B cell (primary cell): ENCODE results near the gene THUMPD3. TPM values are rescaled to one million over a fixed set of nuclear protein-coding genes. Genes with fewer than 3 reads are reported as not detected.

Experiments used
- ATAC-seq: fragments of 200-7000 bp; cut with Tn5 transposase; one replicate; pipeline ENCODE4 v1.10.0; 2021; ENCODE audit warnings: low read depth, mild to moderate bottlenecking, moderate number of reproducible peaks, moderate library complexity
- CTCF ChIA-PET: fragments of 350-600 bp; sonication (Branson Sonifier 250); formaldehyde crosslinking; loops from one replicate; lab custom pipeline; 2021; ENCODE audit warnings: antibody characterized with exemption, inconsistent platforms; lab: Charles Lee
- POLR2A ChIA-PET: fragments of 350-600 bp; sonication (Branson Sonifier 250); formaldehyde crosslinking; loops from one replicate; lab custom pipeline; 2021; ENCODE audit warnings: antibody characterized with exemption; lab: Charles Lee
- DNase-seq: peaks from one replicate; pipeline ENCODE4 v3.0.0; 2013
- H2AFZ ChIP-seq: 2 replicates; pipeline ENCODE4 v1.6.1; 2012; ENCODE audit warnings: mild to moderate bottlenecking, low read depth, low read length; ENCODE audit not compliant: insufficient read depth, poor library complexity, severe bottlenecking
- H3K27ac ChIP-seq, 2 donors: 1 replicate in 1 of 2; 2 replicates in 1 of 2; pipeline ENCODE4 v1.5.1; 2012 to 2013; ENCODE audit warnings: low read length in 2 of 2, mild to moderate bottlenecking in 2 of 2, moderate library complexity in 1 of 2
- H3K27me3 ChIP-seq, 4 experiments: fragments of 200-600 bp in 1 of 4; sonication (generic) in 1 of 4; replicated peaks in 1 of 4; 1 replicate in 2 of 4; 2 replicates in 2 of 4; pipeline versions ENCODE4 v1.6.1 to v1.7.0; 2013 to 2016; ENCODE audit warnings: low read length in 3 of 4, mild to moderate bottlenecking in 2 of 4, mixed read lengths in 1 of 4, moderate library complexity in 1 of 4; ENCODE audit not compliant: insufficient read depth in 4 of 4, control insufficient read depth in 3 of 4; ENCODE audit errors: control extremely low read depth in 1 of 4
- H3K36me3 ChIP-seq, 2 experiments: replicated peaks in 1 of 2; 1 replicate in 1 of 2; 2 replicates in 1 of 2; pipeline versions ENCODE4 v1.6.1 to v1.7.1; 2013; ENCODE audit warnings: low read length in 1 of 2; ENCODE audit not compliant: insufficient read depth in 2 of 2, control insufficient read depth in 1 of 2; ENCODE audit errors: control extremely low read depth in 1 of 2, extremely low read depth in 1 of 2
- H3K4me1 ChIP-seq, 2 donors: fragments of 200-600 bp in 1 of 2; sonication (generic) in 1 of 2; 1 replicate in 1 of 2; 2 replicates in 1 of 2; pipeline versions ENCODE4 v1.5.1 to v1.6.1; 2013 to 2017; ENCODE audit warnings: low read length in 2 of 2; ENCODE audit not compliant: control insufficient read depth in 2 of 2, insufficient read depth in 2 of 2
- H3K4me2 ChIP-seq: replicated peaks from 2 replicates; pipeline ENCODE3; 2012; ENCODE audit warnings: mild to moderate bottlenecking, low read depth, low read length; ENCODE audit not compliant: poor library complexity, severe bottlenecking
- H3K4me3 ChIP-seq, 5 experiments: fragments of 200-600 bp in 1 of 5; sonication (generic) in 1 of 5; 1 replicate in 3 of 5; 2 replicates in 2 of 5; pipeline versions ENCODE4 v1.5.1 to v1.7.0; 2011 to 2016; ENCODE audit warnings: low read length in 4 of 5, mild to moderate bottlenecking in 4 of 5, low read depth in 2 of 5, control low read depth in 1 of 5, moderate library complexity in 1 of 5; ENCODE audit not compliant: insufficient read depth in 1 of 5; ENCODE audit errors: control extremely low read depth in 1 of 5, extremely low read depth in 1 of 5
- H3K79me2 ChIP-seq: fragments of 200-600 bp; sonication (generic); one replicate; pipeline ENCODE4 v1.6.0; 2016; ENCODE audit warnings: low read length; ENCODE audit not compliant: control insufficient read depth, insufficient read depth
- H3K9ac ChIP-seq: fragments of 200-600 bp; sonication (generic); 2 replicates; pipeline ENCODE4 v1.6.1; 2017; ENCODE audit warnings: mild to moderate bottlenecking, low read length, moderate library complexity
- H3K9me3 ChIP-seq, 3 donors: one replicate each; pipeline versions ENCODE4 v1.6.1 to v1.7.1; 2013; ENCODE audit warnings: low read length in 2 of 3; ENCODE audit not compliant: control insufficient read depth in 2 of 3, insufficient read depth in 1 of 3; ENCODE audit errors: control extremely low read depth in 1 of 3
- H4K20me1 ChIP-seq: 2 replicates; pipeline ENCODE4 v1.6.0; 2012; ENCODE audit warnings: mild to moderate bottlenecking, low read length; ENCODE audit not compliant: insufficient read depth, control insufficient read depth, poor library complexity, severe bottlenecking
- H3K27ac Mint-ChIP-seq: one replicate; pipeline ENCODE4 v1.8.0; 2021; ENCODE audit warnings: mixed read lengths
- H3K27me3 Mint-ChIP-seq: one replicate; pipeline ENCODE4 v1.8.0; 2021; ENCODE audit warnings: mixed read lengths
- H3K4me1 Mint-ChIP-seq: one replicate; pipeline ENCODE4 v1.8.0; 2021; ENCODE audit warnings: mixed read lengths
- H3K4me3 Mint-ChIP-seq: one replicate; pipeline ENCODE4 v1.8.0; 2021; ENCODE audit warnings: mixed read lengths
- H3K9me3 Mint-ChIP-seq: one replicate; pipeline ENCODE4 v1.8.0; 2022; ENCODE audit warnings: mixed read lengths; ENCODE audit not compliant: insufficient read depth
- CTCF ChIP-seq: fragments of 200-600 bp; IDR thresholded peaks from one replicate; pipeline ENCODE4 v1.8.0; 2022; ENCODE audit warnings: antibody characterized with exemption, mild to moderate bottlenecking
- EZH2 ChIP-seq: IDR thresholded peaks from 2 replicates; pipeline ENCODE4 v1.6.1; 2012; ENCODE audit warnings: borderline replicate concordance, low read depth, mild to moderate bottlenecking, moderate library complexity, low read length; ENCODE audit not compliant: insufficient read depth, poor library complexity, severe bottlenecking
- WGBS: methylation state at CpG from one replicate; pipeline ENCODE4 v1.1.5; 2013; ENCODE audit warnings: missing lambda C conversion rate; ENCODE audit not compliant: insufficient coverage; 5-methylcytosine and 5-hydroxymethylcytosine counted together
- intact Hi-C: fragments of 100-400 bp; cut with micrococcal nuclease; formaldehyde crosslinking; loops from one replicate; pipeline ENCODE4 v1.10.0; 2022
- polyA plus RNA-seq: library from polyadenylated mRNA; depleted of rRNA; stranded (reverse); fragments of >200 nt; gene quantifications from 2 replicates; pipeline ENCODE4 v1.2.3, GENCODE V29; 2012
- total RNA-seq, 2 donors: library from RNA; stranded (reverse); fragments of 120-200 nt in 1 of 2; gene quantifications; 1 replicate in 1 of 2; 2 replicates in 1 of 2; pipeline versions ENCODE4 v1.2.3 to v1.2.4, GENCODE V29; 2013 to 2022

Gene THUMPD3
- total and polyA plus RNA-seq, 2 donors (not counting 1 experiment from before 2014, with no cell fraction given): 10.1 to 32.1 TPM

GRCh38 chr3:9388142-9388541 lies 25.3 kb downstream of the THUMPD3 start:
- Histone ChIP-seq H2AFZ (no peak overlapping the region), H4K20me1 (peaks cover 30% of the 10 kb centered on the region), H3K4me1 (peaks cover 0 to 8% of the 10 kb centered on the region in 2 donors), H3K27ac (no peak overlapping the region), H3K36me3 (peaks cover 32 to 80% of the 10 kb centered on the region in 2 experiments), H3K4me2 (no peak overlapping the region), H3K9ac (no peak overlapping the region), H3K79me2 (peaks cover 64% of the 10 kb centered on the region), H3K9me3 (no peaks in the 10 kb centered on the region), H3K27me3 (no peaks in the 10 kb centered on the region), H3K4me3 (no peak overlapping the region)
- no peak for DNase-seq
- no CpG with 5 or more reads among the region's 2 CpGs for WGBS
- no peak for ATAC-seq
- H3K4me3 Mint-ChIP-seq: no peak overlapping the region
- TF ChIP-seq CTCF: no peak
- no peak for TF ChIP-seq EZH2
- intact Hi-C loops: loop anchor here (5.0 kb wide), 1 partner anchor 34 kb away; no protein-coding TSS in a partner anchor
- CTCF ChIA-PET: no interaction called here
- H3K9me3 Mint-ChIP-seq: no peaks in the 10 kb centered on the region
- no peak overlapping the region for H3K27ac Mint-ChIP-seq
- H3K27me3 Mint-ChIP-seq: no peaks in the 10 kb centered on the region
- POLR2A ChIA-PET: no interaction called here
- peaks cover 26% of the 10 kb centered on the region for H3K4me1 Mint-ChIP-seq

GRCh38 chr3:9388562-9389272 lies 25.9 kb downstream of the THUMPD3 start:
- Mint-ChIP-seq H3K9me3 (no peaks in the 10 kb centered on the region), H3K4me3 (no peak overlapping the region), H3K27me3 (no peaks in the 10 kb centered on the region), H3K4me1 (peaks cover 26% of the 10 kb centered on the region), H3K27ac (no peak overlapping the region)
- peaks cover 70% of the 10 kb centered on the region for H3K79me2 ChIP-seq
- POLR2A ChIA-PET: no interaction called here
- ATAC-seq (no peak), DNase-seq (no peak)
- H4K20me1 ChIP-seq: peaks cover 36% of the 10 kb centered on the region
- no peak overlapping the region for H3K27ac ChIP-seq
- H3K4me2 ChIP-seq: no peak overlapping the region
- intact Hi-C loops: loop anchor here (5.0 kb wide), 1 partner anchor 34 kb away; no protein-coding TSS in a partner anchor
- peaks cover 0 to 8% of the 10 kb centered on the region in 2 donors for H3K4me1 ChIP-seq
- H3K9ac ChIP-seq: no peak overlapping the region
- no peak overlapping the region for H3K4me3 ChIP-seq
- CTCF ChIA-PET: no interaction called here
- H3K9me3 ChIP-seq: no peaks in the 10 kb centered on the region
- H2AFZ ChIP-seq: no peak overlapping the region
- H3K36me3 ChIP-seq: peaks cover 32 to 83% of the 10 kb centered on the region in 2 experiments
- no peak for TF ChIP-seq EZH2
- no peak for TF ChIP-seq CTCF
- no peaks in the 10 kb centered on the region for H3K27me3 ChIP-seq
- WGBS: 100% methylated on average over 1 of the region's 5 CpGs
